Endothelial cell of umbilical vein (primary cell): Measurements from ENCODE around the gene ZSWIM5. TPM values are rescaled to one million over a fixed set of nuclear protein-coding genes. Genes with fewer than 3 reads are reported as not detected.

Experiments used
- BruUV-seq: library from RNA; stranded (reverse); fragments of 400-500 nt; replicated peaks from 2 replicates; lab custom pipeline; 2021; lab: Mats Ljungman, UMichigan
- CTCF ChIA-PET: fragments of 300-600, 350-600 bp; sonication (Branson Sonifier 250); formaldehyde crosslinking; loops from one replicate; lab custom pipeline; 2021; ENCODE audit warnings: antibody characterized with exemption, inconsistent platforms; lab: Charles Lee
- POLR2A ChIA-PET: fragments of 300-600, 350-600 bp; sonication (Branson Sonifier 250); formaldehyde crosslinking; loops from one replicate; lab custom pipeline; 2021; ENCODE audit warnings: antibody characterized with exemption, inconsistent platforms; lab: Charles Lee
- DNase-seq: peaks from one replicate; pipeline ENCODE4 v3.0.0-alpha.2; 2011; ENCODE audit warnings: low read depth, low spot score
- FAIRE-seq: peaks from 2 replicates; lab custom pipeline; 2011; peaks lifted over from hg19 to GRCh38; lab: Jason Lieb, UNC
- H2AFZ ChIP-seq: 2 replicates; pipeline ENCODE4 v1.6.0; 2012; ENCODE audit warnings: low read depth, low read length, control low read depth, inconsistent platforms
- H3K27ac ChIP-seq: 2 replicates; pipeline ENCODE4 v1.5.1; 2011; ENCODE audit warnings: low read depth, mild to moderate bottlenecking, control low read depth, low read length, moderate library complexity; ENCODE audit not compliant: insufficient read depth
- H3K27me3 ChIP-seq, 2 experiments: 2 replicates each; pipeline versions ENCODE4 v1.6.0 to v1.6.1; 2011; ENCODE audit warnings: low read length in 2 of 2, mixed read lengths in 1 of 2; ENCODE audit not compliant: control insufficient read depth in 2 of 2, insufficient read depth in 2 of 2
- H3K36me3 ChIP-seq, 2 experiments: 2 replicates in 1 of 2; 3 replicates in 1 of 2; pipeline ENCODE4 v1.5.1; 2011; ENCODE audit warnings: low read length in 2 of 2, mild to moderate bottlenecking in 1 of 2, moderate library complexity in 1 of 2; ENCODE audit not compliant: control insufficient read depth in 2 of 2, insufficient read depth in 2 of 2; ENCODE audit errors: extremely low read depth in 1 of 2
- H3K4me1 ChIP-seq: 3 replicates; pipeline ENCODE4 v1.5.1; 2011; ENCODE audit warnings: mild to moderate bottlenecking, low read length; ENCODE audit not compliant: control insufficient read depth, insufficient read depth; ENCODE audit errors: extremely low read depth
- H3K4me2 ChIP-seq: 2 replicates; pipeline ENCODE4 v1.6.1; 2011; ENCODE audit warnings: low read length, control low read depth, mixed read lengths; ENCODE audit not compliant: insufficient read depth
- H3K4me3 ChIP-seq, 3 experiments: fragments of 200-600 bp in 1 of 3; sonication (generic), shearing (Covaris generic) in 1 of 3; replicated peaks in 1 of 3; 2 replicates each; pipeline ENCODE4 v1.5.1; 2011 to 2016; ENCODE audit warnings: control low read depth in 3 of 3, low read length in 3 of 3, mild to moderate bottlenecking in 2 of 3, inconsistent platforms in 1 of 3, low read depth in 1 of 3, moderate library complexity in 1 of 3; ENCODE audit not compliant: insufficient read depth in 1 of 3
- H3K79me2 ChIP-seq: 2 replicates; pipeline ENCODE4 v1.6.0; 2012; ENCODE audit warnings: low read length, inconsistent platforms; ENCODE audit not compliant: control insufficient read depth, insufficient read depth
- H3K9ac ChIP-seq: replicated peaks from 2 replicates; pipeline ENCODE3; 2011; ENCODE audit warnings: low read length, control low read depth; ENCODE audit not compliant: insufficient read depth; ENCODE audit errors: extremely low read depth
- H3K9me1 ChIP-seq: replicated peaks from 3 replicates; pipeline ENCODE4 v1.6.0; 2011; ENCODE audit warnings: mild to moderate bottlenecking, low read length; ENCODE audit not compliant: control insufficient read depth, insufficient read depth; ENCODE audit errors: extremely low read depth
- H3K9me3 ChIP-seq: replicated peaks from 2 replicates; pipeline ENCODE4 v1.5.1; 2012; ENCODE audit warnings: low read length, inconsistent platforms; ENCODE audit not compliant: control insufficient read depth, insufficient read depth
- H4K20me1 ChIP-seq: replicated peaks from 2 replicates; pipeline ENCODE3; 2011; ENCODE audit warnings: mild to moderate bottlenecking, low read length; ENCODE audit not compliant: control insufficient read depth, insufficient read depth; ENCODE audit errors: extremely low read depth
- EZH2 ChIP-seq: IDR thresholded peaks from 2 replicates; pipeline ENCODE4 v1.6.1; 2012; ENCODE audit warnings: borderline replicate concordance, low read depth, mild to moderate bottlenecking, moderate library complexity, low read length, inconsistent platforms; ENCODE audit not compliant: severe bottlenecking
- FOS ChIP-seq: IDR thresholded peaks from 2 replicates; pipeline ENCODE4 v1.6.1; 2011; ENCODE audit warnings: mild to moderate bottlenecking, low read length, moderate library complexity, borderline replicate concordance; ENCODE audit not compliant: insufficient read depth
- GATA2 ChIP-seq: IDR thresholded peaks from 2 replicates; pipeline ENCODE4 v1.7.0; 2011; ENCODE audit warnings: low read depth, mild to moderate bottlenecking, moderate library complexity, mixed read lengths, low read length; ENCODE audit not compliant: insufficient read length, insufficient read depth
- JUN ChIP-seq: IDR thresholded peaks from 2 replicates; pipeline ENCODE4 v1.6.1; 2011; ENCODE audit warnings: borderline replicate concordance, low read depth; ENCODE audit not compliant: insufficient read length, insufficient read depth
- MYC ChIP-seq: IDR thresholded peaks from one replicate; pipeline ENCODE4 v1.6.1; 2011; ENCODE audit warnings: mild to moderate bottlenecking, low read depth, low read length
- POLR2A ChIP-seq: IDR thresholded peaks from 2 replicates; pipeline ENCODE4 v1.6.1; 2012; ENCODE audit warnings: low read depth, mild to moderate bottlenecking, control low read depth, low read length
- POLR2AphosphoS5 ChIP-seq: IDR thresholded peaks from 2 replicates; pipeline ENCODE4 v1.6.1; 2012; ENCODE audit warnings: low read depth, mild to moderate bottlenecking, control low read depth, low read length, moderate library complexity; ENCODE audit not compliant: insufficient read depth
- dilution Hi-C: fragments of 300-500 bp; cut with MboI; formaldehyde crosslinking; loops from one replicate; pipeline ENCODE4 v1.15.0; 2019; ENCODE audit warnings: low sequenced_read_pairs; ENCODE audit not compliant: extremely low pct_ligation_motif_present
- intact Hi-C: fragments of 100-400 bp; cut with micrococcal nuclease; formaldehyde crosslinking; loops from one replicate; pipeline ENCODE4 v1.10.0; 2022
- polyA plus RNA-seq, 4 experiments: library from polyadenylated mRNA; depleted of rRNA in 3 of 4; stranded (reverse) in 3 of 4; unstranded in 1 of 4; fragments of >200 nt; gene quantifications; 2 replicates each; pipeline versions ENCODE4 v1.2.1 to v1.2.3, GENCODE V29; 2011 to 2012; ENCODE audit warnings: missing spikeins in 1 of 4
- total RNA-seq: library from RNA; stranded (reverse); gene quantifications from 2 replicates; pipeline ENCODE4 v1.2.3, GENCODE V29; 2021
- TF ChIP-seq, protein P1 (sequence below): IDR thresholded peaks from 2 replicates; pipeline ENCODE4 v1.6.1; 2011; ENCODE audit not compliant: insufficient read depth, insufficient read length
- TF ChIP-seq, protein P2 (sequence below), 2 donors: IDR thresholded peaks; 1 replicate in 1 of 2; 2 replicates in 1 of 2; pipeline ENCODE4 v1.5.1; 2011; ENCODE audit warnings: low read length in 2 of 2, mild to moderate bottlenecking in 2 of 2, moderate library complexity in 2 of 2, control low read depth in 1 of 2, inconsistent platforms in 1 of 2, low read depth in 1 of 2; ENCODE audit not compliant: insufficient read depth in 1 of 2; ENCODE audit errors: extremely low read depth in 1 of 2

Gene ZSWIM5
- total and polyA plus RNA-seq, 2 donors (not counting 3 experiments of a cell fraction or from before 2014, with no cell fraction given) = 1.6 to 4.3 TPM

DNA sequence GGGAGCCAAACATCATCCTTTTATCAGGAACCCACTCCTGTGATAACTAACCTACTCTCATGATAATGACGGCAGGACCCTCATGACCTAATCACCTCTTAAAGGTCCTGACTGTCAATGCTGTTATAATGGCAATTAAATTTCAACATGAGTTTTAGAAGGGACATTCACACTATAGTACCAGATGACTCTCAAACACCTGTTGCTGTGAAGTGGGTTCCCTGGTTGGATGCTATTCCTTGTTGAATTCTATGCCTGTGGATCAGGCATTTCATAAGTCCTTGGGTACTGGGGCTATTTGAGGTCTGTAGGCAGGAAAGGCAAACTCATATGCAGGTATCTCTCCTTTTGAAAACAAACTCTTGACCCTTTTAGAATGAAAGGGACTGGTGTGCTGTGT, 7.5 kb upstream of the ZSWIM5 start:
- H3K9me1 ChIP-seq = no peaks in the 10 kb centered on the region
- no peaks in the 10 kb centered on the region for H4K20me1 ChIP-seq
- H3K27ac ChIP-seq = no peak overlapping the region
- FAIRE-seq (no peak), DNase-seq (no peak)
- no peaks in the 10 kb centered on the region for H3K36me3 ChIP-seq
- H3K4me1 ChIP-seq = no peaks in the 10 kb centered on the region
- no peak overlapping the region for H3K9ac ChIP-seq
- no TSS peak for BruUV-seq
- H3K9me3 ChIP-seq = no peaks in the 10 kb centered on the region
- H3K4me3 ChIP-seq = no peak overlapping the region
- CTCF ChIA-PET = no interaction called here
- H3K79me2 ChIP-seq = no peaks in the 10 kb centered on the region
- H3K4me2 ChIP-seq = no peak overlapping the region
- TF ChIP-seq EZH2 = no peak
- no peak for TF ChIP-seq JUN
- no peak for TF ChIP-seq GATA2
- TF ChIP-seq MYC = no peak
- TF ChIP-seq FOS = no peak
- TF ChIP-seq, protein P1, sequence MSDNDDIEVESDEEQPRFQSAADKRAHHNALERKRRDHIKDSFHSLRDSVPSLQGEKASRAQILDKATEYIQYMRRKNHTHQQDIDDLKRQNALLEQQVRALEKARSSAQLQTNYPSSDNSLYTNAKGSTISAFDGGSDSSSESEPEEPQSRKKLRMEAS = no peak
- no peak for TF ChIP-seq POLR2A
- TF ChIP-seq, protein P2, sequence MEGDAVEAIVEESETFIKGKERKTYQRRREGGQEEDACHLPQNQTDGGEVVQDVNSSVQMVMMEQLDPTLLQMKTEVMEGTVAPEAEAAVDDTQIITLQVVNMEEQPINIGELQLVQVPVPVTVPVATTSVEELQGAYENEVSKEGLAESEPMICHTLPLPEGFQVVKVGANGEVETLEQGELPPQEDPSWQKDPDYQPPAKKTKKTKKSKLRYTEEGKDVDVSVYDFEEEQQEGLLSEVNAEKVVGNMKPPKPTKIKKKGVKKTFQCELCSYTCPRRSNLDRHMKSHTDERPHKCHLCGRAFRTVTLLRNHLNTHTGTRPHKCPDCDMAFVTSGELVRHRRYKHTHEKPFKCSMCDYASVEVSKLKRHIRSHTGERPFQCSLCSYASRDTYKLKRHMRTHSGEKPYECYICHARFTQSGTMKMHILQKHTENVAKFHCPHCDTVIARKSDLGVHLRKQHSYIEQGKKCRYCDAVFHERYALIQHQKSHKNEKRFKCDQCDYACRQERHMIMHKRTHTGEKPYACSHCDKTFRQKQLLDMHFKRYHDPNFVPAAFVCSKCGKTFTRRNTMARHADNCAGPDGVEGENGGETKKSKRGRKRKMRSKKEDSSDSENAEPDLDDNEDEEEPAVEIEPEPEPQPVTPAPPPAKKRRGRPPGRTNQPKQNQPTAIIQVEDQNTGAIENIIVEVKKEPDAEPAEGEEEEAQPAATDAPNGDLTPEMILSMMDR (IDR thresholded peaks at IDR 0.05; ENCODE audit: extremely low read depth in 1 of 2, insufficient read depth in 1 of 2, low read depth in 1 of 2, low read length in 2 of 2) = no peak
- TF ChIP-seq POLR2AphosphoS5 = no peak
- dilution Hi-C loops = no loop called here
- intact Hi-C loops = no loop called here
- POLR2A ChIA-PET = no interaction called here
- no peak overlapping the region for H2AFZ ChIP-seq
- no peaks in the 10 kb centered on the region for H3K27me3 ChIP-seq
